ENCODE measurements around the gene LTB4R.
A peak's percentile ranks its signal among the peaks of the same experiment; 100 is the strongest.

LTB4R gene

GRCh38 chr14:24329736-24330135 is 18.4 kb downstream of the LTB4R start:
- no peak overlapping the region for H3K4me2 ChIP-seq (ENCODE audit: low read length)
- H3K27me3 ChIP-seq (ENCODE audit: insufficient read depth, low read length), result peaks cover 7% of the 10 kb centered on the region
- H3K36me3 ChIP-seq (ENCODE audit: control insufficient read depth in 1 of 2, insufficient read depth in 2 of 2, low read length in 2 of 2), result no peaks in the 10 kb centered on the region
- no peak overlapping the region for H2AK5ac ChIP-seq (ENCODE audit: low read length)
- H2BK5ac ChIP-seq (ENCODE audit: low read depth, low read length, poor library complexity), result no peak overlapping the region
- H3K9ac ChIP-seq (ENCODE audit: low read length), result no peak overlapping the region
- H3K4me1 ChIP-seq (ENCODE audit: control insufficient read depth in 1 of 2, insufficient read depth in 2 of 2, low read length in 2 of 2), result peaks cover 10 to 14% of the 10 kb centered on the region in 2 experiments
- peak in 1 of 2 donors; percentile 29 for DNase-seq
- H3K23ac ChIP-seq (ENCODE audit: low read length), result no peak overlapping the region
- no peak overlapping the region for H3K4ac ChIP-seq (ENCODE audit: low read depth, low read length)
- no CpG with 5 or more reads among the region's 9 CpGs for WGBS (ENCODE audit: extremely low coverage, insufficient coverage, insufficient read length)
- H3K9me3 ChIP-seq (ENCODE audit: insufficient read depth, low read depth, low read length), result peaks cover 2% of the 10 kb centered on the region
- H4K12ac ChIP-seq (ENCODE audit: low read depth, low read length), result no peak overlapping the region
- no peak overlapping the region for H3K4me3 ChIP-seq (ENCODE audit: low read depth, low read length)
- H3K27ac ChIP-seq (ENCODE audit: low read depth, low read length), result no peak overlapping the region
- H4K91ac ChIP-seq (ENCODE audit: low read depth, low read length), result no peak overlapping the region
- no peak overlapping the region for H3K18ac ChIP-seq (ENCODE audit: low read length)
- no peak overlapping the region for H2BK120ac ChIP-seq (ENCODE audit: insufficient read depth, low read length, poor library complexity)
- H2AFZ ChIP-seq (ENCODE audit: insufficient read depth, low read length, poor library complexity), result no peak overlapping the region
- H3K79me2 ChIP-seq (ENCODE audit: control insufficient read depth, insufficient read depth, low read length, poor library complexity), result peaks cover 2% of the 10 kb centered on the region
- H3K79me1 ChIP-seq (ENCODE audit: low read length), result peaks cover 3% of the 10 kb centered on the region
- H4K8ac ChIP-seq (ENCODE audit: low read depth, low read length), result no peak overlapping the region
- no peak overlapping the region for H3K14ac ChIP-seq (ENCODE audit: low read length)
- no peak overlapping the region for H2BK12ac ChIP-seq (ENCODE audit: low read length)

DNA sequence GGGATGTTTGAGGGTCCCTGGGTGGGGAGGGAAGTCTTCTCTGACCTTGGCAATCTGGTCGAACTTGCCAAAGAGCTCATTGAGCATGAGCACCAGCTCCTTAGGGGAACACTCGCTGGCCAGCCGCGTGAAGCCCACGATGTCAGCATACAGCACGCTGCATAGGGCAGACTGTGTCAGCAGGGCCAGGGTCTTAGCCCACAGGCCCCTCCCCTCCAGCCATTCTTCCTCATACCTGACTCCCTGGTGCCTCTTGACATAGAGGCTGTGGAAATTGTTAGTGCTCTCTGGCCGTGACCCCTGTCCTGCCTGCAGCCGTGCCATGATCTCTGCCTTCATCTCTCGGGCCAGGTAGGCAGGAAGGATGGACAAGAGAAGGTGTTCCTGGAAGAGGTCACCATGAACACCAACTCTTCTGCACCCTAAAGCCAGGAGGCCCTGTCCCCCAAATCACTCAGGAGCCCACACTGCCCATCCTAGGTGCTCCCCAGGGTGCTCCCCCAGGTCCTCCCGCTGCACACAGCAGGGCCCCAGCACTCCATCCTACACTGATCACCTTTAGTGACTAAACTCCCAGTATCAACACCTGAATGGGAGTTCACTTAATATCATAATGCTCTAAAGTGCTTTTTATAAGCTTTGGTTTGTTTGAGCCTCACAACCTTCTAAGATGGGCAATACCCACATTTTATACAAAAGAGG is 19.8 kb downstream of the LTB4R start:
- Histone ChIP-seq H3K27ac (ENCODE audit: low read depth, low read length) (no peak overlapping the region), H3K9ac (ENCODE audit: low read length) (no peak overlapping the region), H3K27me3 (ENCODE audit: insufficient read depth, low read length) (peaks cover 10% of the 10 kb centered on the region), H3K4ac (ENCODE audit: low read depth, low read length) (no peak overlapping the region), H3K18ac (ENCODE audit: low read length) (no peak overlapping the region), H2AK5ac (ENCODE audit: low read length) (no peak overlapping the region), H4K91ac (ENCODE audit: low read depth, low read length) (no peak overlapping the region), H2BK5ac (ENCODE audit: low read depth, low read length, poor library complexity) (no peak overlapping the region), H3K79me2 (ENCODE audit: control insufficient read depth, insufficient read depth, low read length, poor library complexity) (peaks cover 3% of the 10 kb centered on the region), H3K14ac (ENCODE audit: low read length) (no peak overlapping the region), H3K4me2 (ENCODE audit: low read length) (no peak overlapping the region), H4K12ac (ENCODE audit: low read depth, low read length) (no peak overlapping the region), H2BK120ac (ENCODE audit: insufficient read depth, low read length, poor library complexity) (no peak overlapping the region), H3K79me1 (ENCODE audit: low read length) (peaks cover 4% of the 10 kb centered on the region), H2BK12ac (ENCODE audit: low read length) (no peak overlapping the region), H3K36me3 (ENCODE audit: control insufficient read depth in 1 of 2, insufficient read depth in 2 of 2, low read length in 2 of 2) (no peaks in the 10 kb centered on the region), H4K8ac (ENCODE audit: low read depth, low read length) (no peak overlapping the region), H3K23ac (ENCODE audit: low read length) (no peak overlapping the region), H3K4me3 (ENCODE audit: low read depth, low read length) (no peak overlapping the region), H3K4me1 (ENCODE audit: control insufficient read depth in 1 of 2, insufficient read depth in 2 of 2, low read length in 2 of 2) (peaks cover 23 to 26% of the 10 kb centered on the region in 2 experiments), H2AFZ (ENCODE audit: insufficient read depth, low read length, poor library complexity) (no peak overlapping the region), H3K9me3 (ENCODE audit: insufficient read depth, low read depth, low read length) (peaks cover 2% of the 10 kb centered on the region)
- DNase-seq, result no peak
- WGBS (ENCODE audit: extremely low coverage, insufficient coverage, insufficient read length), result no CpG with 5 or more reads among the region's 10 CpGs

DNA sequence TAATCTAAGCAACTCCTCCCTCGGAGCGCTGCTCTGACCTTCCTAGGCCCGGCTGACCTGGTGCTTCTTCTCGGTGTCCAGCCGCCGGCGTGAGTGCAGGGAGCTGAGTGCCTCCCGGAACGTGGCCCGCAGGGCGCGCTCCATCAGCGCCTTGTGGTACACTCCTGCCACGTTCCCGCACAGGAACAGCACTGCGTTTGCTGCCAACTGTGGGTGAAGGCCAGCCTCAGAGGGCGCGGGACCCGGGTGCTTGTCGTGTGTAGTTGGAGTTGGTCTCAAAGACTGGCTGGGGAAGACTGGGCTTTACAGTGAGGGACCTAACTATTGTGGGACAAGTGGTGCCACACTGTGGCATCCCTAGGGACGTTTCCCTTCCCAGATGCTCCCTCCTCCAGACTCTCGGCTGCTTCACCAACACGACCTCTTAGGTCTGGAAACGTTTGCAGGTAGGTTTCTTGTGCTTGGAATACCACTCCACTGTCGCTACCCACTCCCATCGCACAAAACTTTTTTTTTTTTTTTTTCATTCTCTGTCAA is 20.5 kb downstream of the LTB4R start:
- Histone ChIP-seq H2AK5ac (ENCODE audit: low read length) (no peak overlapping the region), H3K18ac (ENCODE audit: low read length) (no peak overlapping the region), H2BK120ac (ENCODE audit: insufficient read depth, low read length, poor library complexity) (no peak overlapping the region), H3K79me1 (ENCODE audit: low read length) (peaks cover 4% of the 10 kb centered on the region), H3K27me3 (ENCODE audit: insufficient read depth, low read length) (peaks cover 10% of the 10 kb centered on the region), H3K9ac (ENCODE audit: low read length) (no peak overlapping the region), H3K14ac (ENCODE audit: low read length) (no peak overlapping the region), H3K4me3 (ENCODE audit: low read depth, low read length) (no peak overlapping the region), H3K79me2 (ENCODE audit: control insufficient read depth, insufficient read depth, low read length, poor library complexity) (peaks cover 3% of the 10 kb centered on the region), H2BK12ac (ENCODE audit: low read length) (no peak overlapping the region), H4K12ac (ENCODE audit: low read depth, low read length) (no peak overlapping the region), H3K4me2 (ENCODE audit: low read length) (no peak overlapping the region), H2BK5ac (ENCODE audit: low read depth, low read length, poor library complexity) (no peak overlapping the region), H3K36me3 (ENCODE audit: control insufficient read depth in 1 of 2, insufficient read depth in 2 of 2, low read length in 2 of 2) (no peaks in the 10 kb centered on the region), H2AFZ (ENCODE audit: insufficient read depth, low read length, poor library complexity) (no peak overlapping the region), H4K91ac (ENCODE audit: low read depth, low read length) (no peak overlapping the region), H3K4me1 (ENCODE audit: control insufficient read depth in 1 of 2, insufficient read depth in 2 of 2, low read length in 2 of 2) (peaks cover 24 to 26% of the 10 kb centered on the region in 2 experiments), H3K4ac (ENCODE audit: low read depth, low read length) (no peak overlapping the region), H3K23ac (ENCODE audit: low read length) (no peak overlapping the region), H4K8ac (ENCODE audit: low read depth, low read length) (no peak overlapping the region), H3K27ac (ENCODE audit: low read depth, low read length) (no peak overlapping the region), H3K9me3 (ENCODE audit: insufficient read depth, low read depth, low read length) (peaks cover 2% of the 10 kb centered on the region)
- no CpG with 5 or more reads among the region's 26 CpGs for WGBS (ENCODE audit: extremely low coverage, insufficient coverage, insufficient read length)
- no peak for DNase-seq

DNA sequence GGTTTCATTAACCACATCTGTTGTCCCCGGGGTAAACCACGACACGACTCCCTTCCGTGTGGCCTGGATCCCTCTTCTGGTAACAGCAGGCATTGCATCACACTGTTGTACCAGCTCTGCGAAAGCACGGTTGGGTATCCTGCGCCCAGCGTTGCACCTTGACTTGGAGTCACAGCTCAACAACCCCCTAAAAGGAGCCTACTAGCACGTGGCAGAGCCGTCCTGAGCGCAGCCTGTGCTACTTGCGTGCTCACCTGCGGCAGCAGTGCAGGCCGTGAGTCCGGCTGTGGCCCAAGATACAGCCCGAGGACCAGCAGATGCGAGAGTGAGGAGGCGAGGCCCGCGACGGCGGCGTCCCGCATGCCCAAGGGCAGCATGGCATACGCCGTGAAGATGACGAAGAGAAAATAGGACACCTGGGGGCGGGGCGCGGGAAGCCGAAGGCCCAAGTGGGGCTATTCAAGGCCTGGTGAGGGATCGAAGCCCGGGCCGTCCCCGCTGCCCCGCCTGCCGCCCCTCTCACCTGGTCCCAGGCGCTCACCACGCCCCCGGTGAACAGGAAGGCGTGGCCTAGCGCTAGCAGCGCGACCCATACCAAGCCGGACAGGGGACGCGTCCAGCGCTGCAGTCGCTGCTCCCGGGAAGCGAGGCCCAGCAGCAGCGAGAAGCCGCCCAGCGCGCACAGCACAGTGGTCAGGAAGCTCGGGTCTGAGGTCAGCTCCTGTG is 21.1 kb downstream of the LTB4R start:
- H3K4me1 ChIP-seq (ENCODE audit: control insufficient read depth in 1 of 2, insufficient read depth in 2 of 2, low read length in 2 of 2), result peaks cover 24 to 26% of the 10 kb centered on the region in 2 experiments
- no peak overlapping the region for H3K27ac ChIP-seq (ENCODE audit: low read depth, low read length)
- H3K4me2 ChIP-seq (ENCODE audit: low read length), result peak overlapping the region; percentile 59
- H3K79me2 ChIP-seq (ENCODE audit: control insufficient read depth, insufficient read depth, low read length, poor library complexity), result peaks cover 3% of the 10 kb centered on the region
- H2BK5ac ChIP-seq (ENCODE audit: low read depth, low read length, poor library complexity), result no peak overlapping the region
- peaks cover 2% of the 10 kb centered on the region for H3K9me3 ChIP-seq (ENCODE audit: insufficient read depth, low read depth, low read length)
- H2AK5ac ChIP-seq (ENCODE audit: low read length), result no peak overlapping the region
- H3K4me3 ChIP-seq (ENCODE audit: low read depth, low read length), result peak overlapping the region; percentile 51
- H2AFZ ChIP-seq (ENCODE audit: insufficient read depth, low read length, poor library complexity), result peak overlapping the region; percentile 75
- H4K91ac ChIP-seq (ENCODE audit: low read depth, low read length), result no peak overlapping the region
- H3K4ac ChIP-seq (ENCODE audit: low read depth, low read length), result no peak overlapping the region
- H2BK12ac ChIP-seq (ENCODE audit: low read length), result no peak overlapping the region
- no peak overlapping the region for H3K23ac ChIP-seq (ENCODE audit: low read length)
- peaks cover 10% of the 10 kb centered on the region for H3K27me3 ChIP-seq (ENCODE audit: insufficient read depth, low read length)
- no peak overlapping the region for H2BK120ac ChIP-seq (ENCODE audit: insufficient read depth, low read length, poor library complexity)
- H4K8ac ChIP-seq (ENCODE audit: low read depth, low read length), result peak overlapping the region; percentile 20
- DNase-seq, result peak; percentile 64 to 80
- peaks cover 4% of the 10 kb centered on the region for H3K79me1 ChIP-seq (ENCODE audit: low read length)
- no CpG with 5 or more reads among the region's 56 CpGs for WGBS (ENCODE audit: extremely low coverage, insufficient coverage, insufficient read length)
- no peak overlapping the region for H3K18ac ChIP-seq (ENCODE audit: low read length)
- H4K12ac ChIP-seq (ENCODE audit: low read depth, low read length), result peak overlapping the region; percentile 36
- no peaks in the 10 kb centered on the region for H3K36me3 ChIP-seq (ENCODE audit: control insufficient read depth in 1 of 2, insufficient read depth in 2 of 2, low read length in 2 of 2)
- H3K14ac ChIP-seq (ENCODE audit: low read length), result no peak overlapping the region
- no peak overlapping the region for H3K9ac ChIP-seq (ENCODE audit: low read length)
